Measurements from ENCODE around the gene FGF13. TPM values are rescaled to one million over a fixed set of nuclear protein-coding genes. Genes with fewer than 3 reads are reported as not detected.

Gene FGF13
- total RNA-seq, 1 experiment from 2014 or later, result 36.5 TPM

GRCh38 chrX:138664016-138664415 is 47.5 kb downstream of the FGF13 start:
- Histone ChIP-seq H3K9me3 (ENCODE audit: low read depth, low read length, poor library complexity, severe bottlenecking) (no peaks in the 10 kb centered on the region), H3K4me1 (ENCODE audit: insufficient read depth, low read length, poor library complexity, severe bottlenecking) (no peaks in the 10 kb centered on the region), H3K27ac (ENCODE audit: low read depth, low read length, poor library complexity, severe bottlenecking) (no peak overlapping the region), H3K27me3 (replicated peaks; ENCODE audit: insufficient read depth, low read depth, low read length, poor library complexity) (no peaks in the 10 kb centered on the region), H3K4me3 (ENCODE audit: low read depth, low read length, poor library complexity, severe bottlenecking) (no peak overlapping the region), H3K36me3 (ENCODE audit: insufficient read depth, low read length, poor library complexity, severe bottlenecking) (no peaks in the 10 kb centered on the region)
- no peak for DNase-seq (ENCODE audit: low spot score)
- intact Hi-C loops (cut with micrococcal nuclease; ENCODE audit: unreplicated experiment), result no loop called here
- no TSS peak for BruUV-seq (replicated peaks)
- TF ChIP-seq CTCF (conservative IDR thresholded peaks at IDR 0.05; ENCODE audit: low read depth, low read length) (no peak), EZH2 (IDR thresholded peaks at IDR 0.05; ENCODE audit: borderline replicate concordance, low read depth, low read length, poor library complexity, severe bottlenecking) (no peak)
- ChIA-PET POLR2A (ENCODE audit: low non-redundant PET) (no interaction called here), CTCF (no interaction called here)

GRCh38 chrX:138651494-138651893 is 60.0 kb downstream of the FGF13 start:
- Histone ChIP-seq H3K4me1 (ENCODE audit: insufficient read depth, low read length, poor library complexity, severe bottlenecking) (no peaks in the 10 kb centered on the region), H3K4me3 (ENCODE audit: low read depth, low read length, poor library complexity, severe bottlenecking) (no peak overlapping the region), H3K27me3 (replicated peaks; ENCODE audit: insufficient read depth, low read depth, low read length, poor library complexity) (no peaks in the 10 kb centered on the region), H3K9me3 (ENCODE audit: low read depth, low read length, poor library complexity, severe bottlenecking) (no peaks in the 10 kb centered on the region), H3K27ac (ENCODE audit: low read depth, low read length, poor library complexity, severe bottlenecking) (no peak overlapping the region), H3K36me3 (ENCODE audit: insufficient read depth, low read length, poor library complexity, severe bottlenecking) (no peaks in the 10 kb centered on the region)
- ChIA-PET CTCF (no interaction called here), POLR2A (ENCODE audit: low non-redundant PET) (no interaction called here)
- intact Hi-C loops (cut with micrococcal nuclease; ENCODE audit: unreplicated experiment), result no loop called here
- DNase-seq (ENCODE audit: low spot score), result no peak
- TF ChIP-seq EZH2 (IDR thresholded peaks at IDR 0.05; ENCODE audit: borderline replicate concordance, low read depth, low read length, poor library complexity, severe bottlenecking) (no peak), CTCF (conservative IDR thresholded peaks at IDR 0.05; ENCODE audit: low read depth, low read length) (no peak)
- BruUV-seq (replicated peaks), result no TSS peak

- DNase-seq (ENCODE audit: low spot score), result peak; percentile 3
- H3K27ac ChIP-seq (ENCODE audit: low read depth, low read length, poor library complexity, severe bottlenecking), result no peak overlapping the region
- intact Hi-C loops (cut with micrococcal nuclease; ENCODE audit: unreplicated experiment), result no loop called here
- no peaks in the 10 kb centered on the region for H3K27me3 ChIP-seq (replicated peaks; ENCODE audit: insufficient read depth, low read depth, low read length, poor library complexity)
- no peak overlapping the region for H3K4me3 ChIP-seq (ENCODE audit: low read depth, low read length, poor library complexity, severe bottlenecking)
- no peaks in the 10 kb centered on the region for H3K9me3 ChIP-seq (ENCODE audit: low read depth, low read length, poor library complexity, severe bottlenecking)
- no TSS peak for BruUV-seq (replicated peaks)
- TF ChIP-seq CTCF (conservative IDR thresholded peaks at IDR 0.05; ENCODE audit: low read depth, low read length) (no peak), EZH2 (IDR thresholded peaks at IDR 0.05; ENCODE audit: borderline replicate concordance, low read depth, low read length, poor library complexity, severe bottlenecking) (no peak)
- H3K36me3 ChIP-seq (ENCODE audit: insufficient read depth, low read length, poor library complexity, severe bottlenecking), result no peaks in the 10 kb centered on the region
- CTCF ChIA-PET, result no interaction called here
- H3K4me1 ChIP-seq (ENCODE audit: insufficient read depth, low read length, poor library complexity, severe bottlenecking), result no peaks in the 10 kb centered on the region
- POLR2A ChIA-PET (ENCODE audit: low non-redundant PET), result no interaction called here
Observed at GRCh38 chrX:138648568-138648967, 62.9 kb downstream of the FGF13 start.
